Stimulated activated CD8-positive, alpha-beta memory T cell treated with anti-CD3 and anti-CD28 coated beads, Interleukin-7, amount 100 ng/mL, for 4 hours (primary cell): ENCODE results near the gene ATF6.
A peak's percentile ranks its signal among the peaks of the same experiment; 100 is the strongest.
"Not testable (repeated sequence)": the region's sequence is repeated elsewhere in the genome, so short reads cannot be mapped to it uniquely, and the experiment has no call there.

Source experiments
- DNase-seq, 2 donors: peaks; one replicate each; pipeline ENCODE4 v3.0.0-alpha.2; 2020; ENCODE audit warnings: low read depth in 2 of 2

The ATF6 gene, protein sequence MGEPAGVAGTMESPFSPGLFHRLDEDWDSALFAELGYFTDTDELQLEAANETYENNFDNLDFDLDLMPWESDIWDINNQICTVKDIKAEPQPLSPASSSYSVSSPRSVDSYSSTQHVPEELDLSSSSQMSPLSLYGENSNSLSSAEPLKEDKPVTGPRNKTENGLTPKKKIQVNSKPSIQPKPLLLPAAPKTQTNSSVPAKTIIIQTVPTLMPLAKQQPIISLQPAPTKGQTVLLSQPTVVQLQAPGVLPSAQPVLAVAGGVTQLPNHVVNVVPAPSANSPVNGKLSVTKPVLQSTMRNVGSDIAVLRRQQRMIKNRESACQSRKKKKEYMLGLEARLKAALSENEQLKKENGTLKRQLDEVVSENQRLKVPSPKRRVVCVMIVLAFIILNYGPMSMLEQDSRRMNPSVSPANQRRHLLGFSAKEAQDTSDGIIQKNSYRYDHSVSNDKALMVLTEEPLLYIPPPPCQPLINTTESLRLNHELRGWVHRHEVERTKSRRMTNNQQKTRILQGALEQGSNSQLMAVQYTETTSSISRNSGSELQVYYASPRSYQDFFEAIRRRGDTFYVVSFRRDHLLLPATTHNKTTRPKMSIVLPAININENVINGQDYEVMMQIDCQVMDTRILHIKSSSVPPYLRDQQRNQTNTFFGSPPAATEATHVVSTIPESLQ

DNA sequence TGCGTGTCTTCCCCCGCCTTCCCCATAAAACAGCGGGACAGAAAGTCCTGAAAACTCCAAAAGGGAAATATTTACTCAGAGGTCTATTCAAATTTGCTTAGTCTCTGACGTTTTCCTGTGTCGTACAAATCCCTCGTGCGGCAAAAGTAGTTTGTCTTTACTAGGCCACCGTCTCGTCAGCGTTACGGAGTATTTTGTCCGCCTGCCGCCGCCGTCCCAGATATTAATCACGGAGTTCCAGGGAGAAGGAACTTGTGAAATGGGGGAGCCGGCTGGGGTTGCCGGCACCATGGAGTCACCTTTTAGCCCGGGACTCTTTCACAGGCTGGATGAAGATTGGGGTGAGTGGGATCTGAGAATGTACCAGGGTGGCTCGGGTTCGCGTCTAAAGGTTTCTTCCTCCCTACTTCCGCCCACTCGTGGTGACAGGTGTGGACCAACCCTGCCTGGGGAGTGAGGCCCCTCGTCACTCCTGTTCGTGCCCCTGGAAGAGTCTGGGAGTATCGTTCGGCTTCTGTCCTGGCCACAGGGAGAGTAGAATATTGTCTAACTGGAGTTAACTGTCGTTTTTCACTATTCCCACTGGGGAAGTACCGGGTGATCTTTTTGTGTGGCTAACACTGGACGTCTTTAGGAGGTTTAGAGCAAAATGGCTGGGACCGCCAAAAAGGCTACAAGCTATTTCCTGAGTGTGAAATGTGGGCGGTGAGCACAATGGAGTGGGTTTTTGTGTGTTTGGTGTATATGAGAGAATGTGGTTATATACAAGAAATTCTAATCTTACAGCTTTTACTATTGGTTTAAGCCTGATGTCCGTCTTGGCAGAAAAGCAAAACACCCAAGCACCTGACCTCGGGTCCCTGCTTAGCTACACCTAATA, at the start of gene ATF6:
ATF6 (plus strand) TSS at position 219 of the 880 bp plus-strand sequence; CDS start at position 260, 41 bp downstream.
- peak; percentile 65 to 70 for DNase-seq

DNA sequence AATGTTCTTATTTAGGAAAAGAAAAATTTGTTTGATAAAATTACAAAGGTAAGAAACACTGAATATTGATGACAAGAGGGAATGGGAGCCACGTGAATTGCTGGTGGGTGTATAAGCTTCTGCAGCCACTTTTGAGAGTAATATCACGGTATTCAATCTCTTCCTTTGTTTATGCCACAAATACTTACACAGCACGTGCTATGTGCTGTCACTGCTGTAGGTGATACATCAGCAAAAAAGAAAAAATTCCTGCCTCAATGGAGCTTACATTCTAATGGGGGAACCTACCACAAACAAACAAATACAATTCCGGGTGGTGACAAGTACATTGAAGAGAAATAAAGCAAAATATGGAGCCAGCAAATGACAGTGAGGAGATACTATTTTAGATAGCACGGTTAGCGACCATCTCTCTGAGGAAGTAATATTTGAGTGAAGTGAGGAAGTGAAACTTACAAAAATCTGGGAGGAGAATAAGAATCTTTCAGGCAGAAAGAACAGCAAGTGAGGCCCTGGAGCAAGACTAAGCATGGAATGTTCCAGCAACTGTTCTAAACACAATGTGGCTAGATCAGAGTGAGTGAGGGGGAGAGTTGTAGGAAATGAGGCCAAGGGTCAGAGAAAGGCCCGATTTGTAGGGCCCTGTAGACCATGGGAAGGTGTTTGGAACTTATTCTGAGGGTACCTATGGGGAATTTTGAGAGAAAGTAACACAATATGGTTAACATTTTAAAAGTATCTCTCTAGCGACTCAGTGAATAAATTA, 47.4 kb upstream of the ATF6 start:
- no peak for DNase-seq

DNA sequence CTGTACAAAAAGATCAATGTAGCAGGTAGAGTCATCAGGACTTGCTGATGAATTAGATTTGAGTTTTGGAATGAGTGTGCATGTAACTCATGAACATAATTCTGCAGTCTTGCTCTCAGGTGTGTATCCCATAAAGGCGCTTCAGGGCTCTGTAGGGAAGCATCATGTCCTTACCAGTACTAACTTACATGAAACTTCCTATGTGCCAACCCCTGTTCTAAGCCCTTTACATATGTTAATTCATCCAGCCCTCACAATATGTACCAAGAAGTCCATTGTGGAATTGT, 46.9 kb upstream of the ATF6 start:
- no peak for DNase-seq

DNA sequence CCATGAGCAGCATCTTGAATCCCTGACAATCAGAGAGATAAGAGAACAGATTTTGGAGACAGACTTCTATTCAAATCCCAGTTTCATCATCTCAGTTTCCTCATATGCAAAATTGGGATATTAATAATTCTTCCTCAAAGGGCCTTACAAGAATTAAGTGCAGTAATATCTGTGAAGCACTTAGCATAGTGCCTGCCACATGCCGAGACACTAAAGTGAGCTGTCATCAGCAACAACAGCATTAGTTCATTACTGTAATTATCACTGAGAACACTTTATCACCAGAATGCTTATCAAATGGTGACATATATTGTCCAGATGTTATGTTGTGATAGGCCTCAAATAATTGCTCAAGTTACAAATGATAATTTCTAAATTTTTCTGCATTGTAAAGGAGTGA, 45.7 kb upstream of the ATF6 start:
- no peak for DNase-seq

DNA sequence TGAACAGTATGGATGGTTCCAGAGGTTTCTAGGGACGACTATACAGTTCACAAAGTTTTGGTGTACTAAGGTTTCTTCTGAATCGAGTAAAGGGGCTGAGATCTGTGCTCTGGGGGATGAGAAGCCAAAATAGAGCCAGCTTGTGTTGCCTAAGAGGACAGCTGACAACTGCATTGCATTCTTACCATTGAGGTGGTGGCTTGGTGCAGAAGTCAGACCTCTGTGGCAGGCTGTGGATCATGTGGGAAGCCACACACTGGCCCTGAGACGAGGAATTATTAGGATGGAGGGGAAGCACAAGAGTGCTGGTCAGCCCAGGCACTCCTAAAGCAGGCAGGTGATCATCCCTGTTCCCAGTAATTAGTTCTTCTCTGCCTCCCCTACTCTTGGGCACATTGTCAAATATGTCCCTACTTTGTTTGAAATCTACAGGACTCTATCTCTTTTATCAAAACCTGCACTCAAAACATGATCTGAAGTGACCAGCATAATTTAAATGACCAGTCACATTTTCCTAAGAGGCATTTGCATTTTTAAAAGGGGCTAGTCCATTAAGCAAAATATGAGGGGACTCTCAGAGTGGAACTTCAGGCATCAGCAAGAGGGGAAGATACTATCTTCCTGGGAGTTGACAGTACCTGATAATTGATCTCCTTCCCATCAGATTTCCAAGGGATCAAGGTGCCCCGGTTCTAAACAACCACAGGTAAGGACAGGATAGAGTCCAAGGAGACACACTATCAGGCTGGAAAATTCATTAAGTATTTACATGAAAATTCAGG, 45.0 kb upstream of the ATF6 start, which contains the start of gene FCRLB:
FCRLB (plus strand) TSS at position 589 of the 782 bp plus-strand sequence. CDS start 1,129 bp downstream, outside the sequence.
- DNase-seq, result no peak

DNA sequence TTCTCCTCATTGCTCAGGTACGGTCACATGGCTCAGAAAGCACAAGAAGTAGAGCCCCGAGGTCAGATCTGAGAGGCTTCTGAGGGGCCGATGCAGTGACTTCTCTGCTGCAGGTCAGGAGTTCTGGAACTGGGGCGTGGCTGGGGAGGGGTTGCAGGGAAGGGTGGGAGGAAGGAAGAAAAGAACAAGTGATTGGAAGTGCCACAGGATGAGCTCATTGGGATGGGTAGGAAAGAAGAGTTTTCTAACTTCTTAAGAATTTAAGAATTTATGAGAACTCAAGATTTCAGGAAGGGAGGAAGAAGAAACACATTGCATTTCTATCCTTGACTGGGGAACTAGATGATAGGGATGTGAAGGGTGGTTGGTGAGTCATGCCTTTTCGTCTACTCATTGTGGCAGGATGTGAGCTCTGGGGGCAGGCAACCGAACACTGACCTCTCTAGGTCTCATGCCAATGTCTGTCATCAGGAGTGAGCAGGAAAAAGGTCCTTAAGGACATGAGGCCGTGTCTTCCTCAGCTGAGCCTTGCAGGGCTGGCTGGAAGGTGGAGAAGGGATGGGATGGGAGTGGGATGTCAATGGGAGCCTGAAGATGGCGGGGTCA, 44.3 kb upstream of the ATF6 start:
- DNase-seq, result no peak

DNA sequence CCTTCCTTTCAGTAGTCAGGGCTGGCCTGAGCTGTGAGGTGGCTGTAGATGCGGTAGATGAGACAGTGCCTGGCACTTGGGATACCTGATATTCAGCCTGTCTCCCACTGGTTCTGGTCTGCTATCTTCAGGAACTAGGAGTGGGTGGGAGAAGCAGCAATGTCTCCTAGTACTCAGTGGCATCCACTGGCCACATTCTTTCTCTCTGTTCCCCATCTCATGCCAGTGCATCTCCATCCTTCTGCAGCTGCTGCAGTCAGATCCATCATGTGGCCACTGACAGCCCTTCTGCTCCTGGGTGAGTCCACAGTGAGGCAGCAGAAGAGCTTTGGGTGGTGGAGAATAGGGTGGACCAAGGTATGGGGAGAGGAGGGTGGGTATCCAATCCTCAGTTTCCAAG, 43.7 kb upstream of the ATF6 start:
- DNase-seq, result no peak

DNA sequence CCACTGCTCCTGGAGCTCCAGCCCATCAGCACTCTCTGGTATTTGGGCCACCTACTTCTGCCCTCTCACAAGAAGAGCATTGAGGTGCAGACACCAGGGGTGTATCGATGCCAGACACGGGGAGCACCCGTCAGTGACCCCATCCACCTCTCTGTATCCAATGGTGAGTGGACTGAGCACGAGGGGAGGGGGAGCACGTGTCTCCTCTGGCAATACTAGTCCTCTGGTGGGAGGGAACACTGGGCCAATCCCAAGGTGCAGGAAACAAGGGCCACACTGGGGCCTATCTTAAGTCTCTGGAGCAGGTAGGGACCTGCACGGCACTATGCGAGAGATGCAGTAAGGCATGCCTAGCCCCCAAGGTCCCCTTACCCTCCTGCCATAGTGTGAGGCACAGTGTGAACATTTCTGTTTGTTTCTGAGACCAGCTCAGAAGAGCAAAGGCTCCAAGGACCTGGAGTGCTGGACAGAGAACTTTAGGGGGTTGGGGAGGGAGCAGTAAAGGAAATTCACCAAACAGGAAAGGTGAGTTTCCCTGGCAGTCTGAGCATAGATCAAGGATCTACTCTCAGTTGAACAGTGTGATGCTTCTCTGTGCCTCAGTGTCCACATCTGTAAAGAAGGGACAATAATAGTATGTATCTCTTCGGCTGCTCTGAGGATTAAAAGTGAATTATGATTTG, 42.5 kb upstream of the ATF6 start:
- no peak for DNase-seq

DNA sequence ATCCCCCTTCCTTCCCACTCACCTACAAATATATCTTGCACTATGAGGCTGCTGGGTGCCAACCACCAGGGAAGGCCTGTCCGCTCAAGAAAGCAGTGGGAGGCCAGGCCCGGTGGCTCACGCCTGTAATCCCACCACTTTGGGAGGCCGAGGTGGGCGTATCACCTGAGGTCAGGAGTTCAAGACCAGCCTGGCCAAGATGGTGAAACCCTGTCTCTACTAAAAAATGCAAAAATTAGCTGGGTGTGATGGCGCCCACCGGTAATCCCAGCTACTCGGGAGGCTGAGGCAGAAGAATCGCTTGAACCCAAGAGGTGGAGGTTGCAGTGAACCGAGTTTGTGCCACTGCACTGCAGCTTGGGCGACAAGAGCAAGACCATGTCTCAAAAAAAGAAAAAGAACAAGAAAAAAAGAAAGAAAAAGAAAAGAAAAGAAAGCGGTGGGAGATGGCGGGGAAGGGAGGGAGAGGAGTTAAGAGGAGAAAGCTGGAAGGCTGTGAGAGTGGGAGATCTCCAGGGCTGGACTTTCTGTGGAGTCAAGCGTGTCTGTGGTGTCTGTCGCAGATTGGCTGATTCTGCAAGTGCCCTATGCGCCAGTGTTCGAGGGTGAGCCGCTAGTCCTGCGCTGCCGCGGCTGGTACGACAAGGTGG, 40.7 kb upstream of the ATF6 start:
- DNase-seq, result not testable (repeated sequence)

DNA sequence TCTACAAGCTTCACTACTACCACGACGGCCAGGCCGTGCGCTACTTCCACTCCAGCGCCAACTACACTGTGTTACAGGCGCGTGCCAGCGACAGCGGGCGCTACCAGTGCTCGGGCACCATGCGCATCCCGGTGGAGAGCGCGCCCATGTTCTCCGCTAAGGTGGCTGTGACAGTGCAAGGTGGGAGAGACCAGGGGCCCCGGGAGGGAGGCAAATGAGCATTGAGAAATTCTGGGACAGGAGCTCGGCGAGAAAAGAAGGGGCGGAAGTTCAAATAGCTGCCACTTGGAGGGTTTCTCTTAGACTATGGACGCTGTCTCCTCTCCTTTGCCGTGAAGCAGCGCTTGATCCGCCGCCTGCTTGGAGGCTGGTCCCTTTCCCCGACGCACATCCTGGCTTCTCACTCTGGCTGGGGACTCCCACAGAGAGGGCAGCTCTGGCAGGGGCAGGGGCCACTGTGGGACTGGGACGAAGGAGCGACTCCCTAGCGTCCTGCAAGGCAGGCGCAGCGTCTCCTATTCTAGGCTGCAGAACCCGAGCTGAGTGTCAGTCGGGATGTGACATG, 40.1 kb upstream of the ATF6 start:
- peak in 1 of 2 donors; percentile 25 for DNase-seq

DNA sequence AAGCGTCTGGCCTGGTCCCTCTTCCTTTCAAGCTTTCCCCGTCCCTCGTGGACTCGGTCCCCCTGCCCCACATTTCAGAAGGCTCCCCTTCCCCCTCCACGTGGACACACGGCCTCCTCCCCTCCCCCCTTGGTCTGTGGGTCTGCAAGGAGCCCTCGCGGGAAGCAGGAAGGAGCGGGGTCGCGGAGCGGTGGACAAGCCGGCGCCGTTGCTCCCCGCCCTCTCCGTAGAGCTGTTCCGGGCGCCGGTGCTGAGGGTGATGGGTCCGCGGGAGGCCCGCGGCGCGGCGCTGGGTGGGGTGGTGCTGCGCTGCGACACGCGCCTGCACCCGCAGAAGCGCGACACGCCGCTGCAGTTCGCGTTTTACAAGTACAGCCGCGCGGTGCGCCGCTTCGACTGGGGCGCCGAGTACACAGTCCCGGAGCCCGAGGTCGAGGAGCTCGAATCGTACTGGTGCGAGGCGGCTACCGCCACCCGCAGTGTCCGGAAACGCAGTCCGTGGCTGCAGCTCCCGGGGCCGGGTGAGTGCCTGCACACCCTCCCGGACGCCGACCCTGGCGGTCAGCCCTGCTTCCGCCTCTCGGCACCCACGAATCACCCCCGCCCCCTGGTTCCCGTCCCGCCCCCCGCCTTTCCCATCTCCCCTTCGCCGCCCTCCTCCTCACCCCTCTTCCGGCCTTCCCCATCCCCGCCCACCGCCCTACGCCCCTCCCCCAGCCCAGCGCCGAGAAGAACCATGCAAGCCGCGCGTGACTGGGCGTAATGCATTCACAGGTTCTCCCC, 39.5 kb upstream of the ATF6 start:
- DNase-seq, result peak; percentile 50 to 72

DNA sequence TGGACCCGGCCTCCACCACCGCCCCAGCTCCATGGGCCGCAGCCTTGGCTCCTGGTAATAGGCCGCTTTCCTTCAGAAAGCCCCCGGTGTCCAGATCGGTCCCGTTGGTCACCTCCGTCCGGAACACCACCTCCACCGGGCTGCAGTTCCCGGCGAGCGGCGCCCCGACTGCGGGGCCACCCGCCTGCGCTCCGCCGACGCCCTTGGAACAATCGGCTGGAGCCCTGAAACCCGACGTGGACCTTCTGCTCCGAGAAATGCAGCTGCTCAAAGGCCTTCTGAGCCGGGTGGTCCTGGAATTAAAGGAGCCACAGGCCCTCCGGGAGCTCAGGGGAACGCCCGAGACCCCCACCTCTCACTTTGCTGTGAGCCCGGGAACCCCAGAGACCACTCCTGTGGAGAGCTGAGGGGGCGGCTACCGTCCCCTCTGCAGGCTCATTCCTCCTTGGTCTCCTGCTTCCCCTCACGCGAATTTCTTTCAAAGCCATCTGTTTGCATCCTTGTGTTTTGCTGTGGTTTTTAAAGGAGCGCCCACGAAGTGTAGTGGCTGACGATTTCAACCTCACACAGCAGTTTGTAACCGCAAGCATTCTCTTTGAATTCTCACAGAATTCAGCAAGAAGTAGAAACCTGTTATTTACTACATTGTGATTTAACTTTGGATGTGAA, 38.7 kb upstream of the ATF6 start:
- DNase-seq, result peak in 1 of 2 donors; percentile 15

DNA sequence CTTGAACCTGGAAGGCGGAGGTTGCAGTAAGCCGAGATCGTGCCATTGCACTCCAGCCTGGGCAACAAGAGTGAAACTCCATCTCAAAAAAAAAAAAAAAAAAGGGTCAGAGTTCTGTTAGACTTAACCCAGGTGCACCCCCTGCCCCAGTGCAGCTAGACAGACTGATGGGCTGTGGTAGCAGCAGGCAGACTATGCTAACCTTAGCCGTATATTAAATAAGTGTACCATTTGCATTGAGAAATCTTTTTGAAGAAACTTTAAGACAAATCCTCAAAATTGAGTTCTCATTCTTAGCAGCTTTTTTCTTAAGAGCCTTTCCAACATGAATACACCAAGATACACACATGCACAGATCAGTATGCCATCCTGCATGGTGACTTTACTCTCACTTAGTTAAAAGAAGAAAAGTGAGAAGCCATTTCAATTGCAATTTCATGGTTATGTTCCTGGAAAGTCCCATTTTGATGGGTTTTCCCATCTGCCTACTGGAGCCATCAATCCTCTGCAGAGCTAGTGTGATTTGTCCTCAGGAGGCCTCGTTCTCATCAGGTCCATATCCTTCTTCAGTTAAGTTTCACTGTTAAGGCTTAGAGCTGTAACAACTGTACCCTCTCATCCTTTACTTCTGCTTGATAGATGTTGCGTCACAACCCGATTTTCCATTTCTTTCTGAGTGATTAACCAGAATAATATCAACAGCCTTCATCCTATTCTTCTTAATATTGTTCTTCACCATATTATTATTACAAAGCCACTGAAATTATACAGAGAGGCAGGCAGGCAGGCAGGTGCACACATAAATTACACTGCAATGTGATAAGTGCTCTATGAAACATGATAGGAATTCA, 37.5 kb upstream of the ATF6 start:
- no peak for DNase-seq

DNA sequence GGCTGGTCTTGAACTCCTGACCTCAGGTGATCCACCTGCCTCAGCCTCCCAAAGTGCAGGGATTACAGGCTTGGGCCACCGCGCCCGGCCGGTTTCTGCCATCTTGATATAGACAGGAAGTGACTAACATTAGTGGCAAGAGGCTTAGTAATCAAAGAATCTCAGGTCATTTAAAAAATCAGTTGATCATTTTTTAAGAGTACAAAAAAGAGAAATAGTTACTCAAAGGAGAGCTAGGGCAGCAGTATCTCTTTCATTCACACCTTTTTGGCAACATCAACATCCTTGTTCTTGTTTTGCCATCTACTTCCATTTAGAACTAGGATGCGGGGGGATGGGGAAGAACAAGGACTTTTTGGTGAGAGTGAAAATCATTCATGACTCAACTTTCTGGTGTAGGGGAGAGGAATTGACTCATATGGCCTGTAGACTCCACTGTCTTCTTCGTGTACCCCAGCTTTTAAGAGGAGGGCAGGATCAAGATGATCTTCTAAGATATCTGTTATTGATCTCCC, 36.0 kb upstream of the ATF6 start:
- peak in 1 of 2 donors; percentile 24 for DNase-seq

DNA sequence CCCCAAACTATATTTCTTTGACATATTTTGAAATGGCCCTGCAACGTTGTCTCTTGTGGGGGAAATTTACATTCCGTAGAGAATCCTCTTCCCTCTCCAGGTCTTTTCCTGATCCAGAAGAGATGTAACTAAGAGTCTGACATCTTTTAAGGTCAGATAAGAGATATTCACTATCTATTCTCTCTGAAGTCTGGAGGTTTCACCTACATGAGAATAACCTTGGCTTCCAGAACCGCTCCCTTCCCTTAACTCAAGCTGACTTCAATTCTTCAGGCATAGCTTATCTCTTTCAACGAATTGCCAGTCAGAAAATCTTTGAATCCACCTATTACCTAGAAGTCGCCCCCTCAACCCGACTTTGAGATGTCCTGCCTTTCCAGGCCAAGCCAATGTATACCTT, 34.9 kb upstream of the ATF6 start:
- DNase-seq, result no peak

DNA sequence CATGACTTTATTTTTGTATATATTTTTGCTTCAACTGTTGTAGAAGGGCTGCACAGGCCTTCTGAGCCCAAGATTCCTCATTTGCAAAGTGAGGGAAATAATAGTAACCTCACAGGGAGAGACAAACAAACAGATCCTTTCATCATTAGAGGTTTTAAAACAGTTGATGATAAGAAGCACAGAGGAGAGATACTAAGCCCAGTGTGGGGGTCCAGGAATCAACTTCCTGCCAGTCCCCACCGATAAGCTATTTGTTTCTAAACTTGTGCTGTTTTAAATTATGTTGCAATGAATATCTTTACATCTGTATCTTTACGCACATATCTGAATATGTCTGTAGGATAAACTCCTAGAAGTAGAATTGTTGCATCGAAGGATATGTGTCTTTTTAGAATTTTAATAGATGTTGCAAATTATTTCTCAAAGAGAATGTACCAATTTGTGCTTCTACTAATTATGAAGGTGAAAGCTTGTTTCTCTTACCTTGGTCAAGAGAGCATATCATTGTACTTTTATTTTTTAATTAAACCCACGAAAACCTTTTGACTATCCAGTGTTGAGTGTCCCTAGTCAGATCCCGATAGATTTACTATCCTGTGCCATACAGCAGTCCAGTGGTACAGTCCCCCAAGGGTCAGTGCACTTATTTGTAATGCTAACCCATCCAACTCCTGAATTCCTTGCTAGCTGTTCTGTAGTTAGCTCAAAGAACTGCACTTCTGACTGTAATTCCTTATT, 34.0 kb upstream of the ATF6 start:
- DNase-seq, result no peak
